Endothelial cell of hepatic sinusoid (primary cell): ENCODE results near the gene VEGFD.

Source experiments
- in situ Hi-C: cut with HindIII; loops from 2 replicates; pipeline ENCODE4 v1.10.0; 2017; ENCODE audit warnings: low sequenced_read_pairs

VEGFD gene

GRCh38 chrX:15384304-15384703, at the start of gene VEGFD:
Gene VEGFD (minus strand): TSS chrX:15384413. CDS start chrX:15383946, 467 bp downstream.
- in situ Hi-C loops = no loop called here

GRCh38 chrX:15430584-15430983, 46.4 kb upstream of the VEGFD start:
- in situ Hi-C loops = no loop called here

GRCh38 chrX:15430076-15430475, 45.9 kb upstream of the VEGFD start:
- in situ Hi-C loops = no loop called here

- in situ Hi-C loops = no loop called here
These were observed 40.8 kb upstream of the VEGFD start for GRCh38 chrX:15425024-15425423.

GRCh38 chrX:15418707-15419181, 34.5 kb upstream of the VEGFD start:
- in situ Hi-C loops = no loop called here

GRCh38 chrX:15418041-15418706, 34.0 kb upstream of the VEGFD start:
- in situ Hi-C loops = no loop called here

- in situ Hi-C loops = no loop called here
These were observed 32.1 kb upstream of the VEGFD start for GRCh38 chrX:15416133-15416993.

- in situ Hi-C loops = loop anchor here (5.0 kb wide), 1 partner anchor 49 kb away; no protein-coding TSS in a partner anchor
These were observed 28.9 kb upstream of the VEGFD start for GRCh38 chrX:15413101-15413500.

- in situ Hi-C loops = loop anchor here (5.0 kb wide), 1 partner anchor 51 kb away; no protein-coding TSS in a partner anchor
These were observed 26.7 kb upstream of the VEGFD start for GRCh38 chrX:15410947-15411346.

GRCh38 chrX:15410430-15410829, 26.2 kb upstream of the VEGFD start:
- in situ Hi-C loops = loop anchor here (5.0 kb wide), 1 partner anchor 52 kb away; no protein-coding TSS in a partner anchor

- in situ Hi-C loops = no loop called here
These were observed 21.6 kb upstream of the VEGFD start for GRCh38 chrX:15405846-15406245.

GRCh38 chrX:15404401-15405096, 20.3 kb upstream of the VEGFD start:
- in situ Hi-C loops = no loop called here

GRCh38 chrX:15401378-15401777, 17.2 kb upstream of the VEGFD start:
- in situ Hi-C loops = no loop called here

- in situ Hi-C loops = no loop called here
These were observed 15.8 kb upstream of the VEGFD start for GRCh38 chrX:15399962-15400391.

- in situ Hi-C loops = no loop called here
These were observed 14.7 kb upstream of the VEGFD start for GRCh38 chrX:15398874-15399273.

GRCh38 chrX:15395789-15396188, 11.6 kb upstream of the VEGFD start:
- in situ Hi-C loops = no loop called here

- in situ Hi-C loops = no loop called here
These were observed 7.6 kb upstream of the VEGFD start for GRCh38 chrX:15391850-15392249.

GRCh38 chrX:15382813-15383212, 1.4 kb downstream of the VEGFD start:
- in situ Hi-C loops = no loop called here

GRCh38 chrX:15376956-15377355, 7.3 kb downstream of the VEGFD start:
- in situ Hi-C loops = no loop called here

GRCh38 chrX:15373976-15374375, 10.2 kb downstream of the VEGFD start:
- in situ Hi-C loops = loop anchor here (5.0 kb wide), 1 partner anchor 37 kb away; the partner anchor contains the start of gene PIGA
